Measurements from ENCODE around the gene RAPGEF3.

RAPGEF3 gene

GRCh38 chr12:47741340-47741703, 17.4 kb downstream of the RAPGEF3 start:
- DNase-seq, result peak; percentile 70

GRCh38 chr12:47740606-47741339, 17.9 kb downstream of the RAPGEF3 start:
- DNase-seq, result no peak

GRCh38 chr12:47739979-47740378, 18.7 kb downstream of the RAPGEF3 start:
- DNase-seq, result no peak

- no peak for DNase-seq
These were observed 19.4 kb downstream of the RAPGEF3 start for GRCh38 chr12:47739297-47739696.

- no peak for DNase-seq
These were observed 20.6 kb downstream of the RAPGEF3 start for GRCh38 chr12:47737936-47738594.

GRCh38 chr12:47736877-47737676, 21.6 kb downstream of the RAPGEF3 start:
- no peak for DNase-seq

GRCh38 chr12:47736216-47736615, 22.5 kb downstream of the RAPGEF3 start:
- no peak for DNase-seq

- DNase-seq, result no peak
These were observed 23.0 kb downstream of the RAPGEF3 start for GRCh38 chr12:47735649-47736048.

GRCh38 chr12:47734725-47735480, 23.8 kb downstream of the RAPGEF3 start:
- no peak for DNase-seq

GRCh38 chr12:47733142-47733541, 25.5 kb downstream of the RAPGEF3 start:
- no peak for DNase-seq

GRCh38 chr12:47732504-47732903, 26.2 kb downstream of the RAPGEF3 start:
- DNase-seq, result no peak

- DNase-seq, result no peak
These were observed 27.0 kb downstream of the RAPGEF3 start for GRCh38 chr12:47731723-47732122.

- DNase-seq, result no peak
These were observed 28.3 kb downstream of the RAPGEF3 start for GRCh38 chr12:47730341-47730744.

GRCh38 chr12:47729233-47729632, 29.4 kb downstream of the RAPGEF3 start:
- DNase-seq, result no peak

GRCh38 chr12:47725893-47726292, 32.8 kb downstream of the RAPGEF3 start:
- no peak for DNase-seq

- no peak for DNase-seq
These were observed 33.4 kb downstream of the RAPGEF3 start, which contains the start of gene ENDOU for GRCh38 chr12:47725091-47725772. ENDOU (minus strand) TSS chr12:47725490; CDS start chr12:47725413, 77 bp downstream.

- no peak for DNase-seq
These were observed 35.6 kb downstream of the RAPGEF3 start for GRCh38 chr12:47722941-47723631.

- no peak for DNase-seq
These were observed 36.4 kb downstream of the RAPGEF3 start for GRCh38 chr12:47722136-47722834.

- no peak for DNase-seq
These were observed 37.2 kb downstream of the RAPGEF3 start for GRCh38 chr12:47721431-47721973.

GRCh38 chr12:47718531-47718930, 40.1 kb downstream of the RAPGEF3 start:
- no peak for DNase-seq

All from activated CD4-positive, alpha-beta T cell treated with anti-CD3 and anti-CD28 coated beads, Interleukin-2, amount 50 U/mL, for 1 hour (primary cell).